ENCODE results near the gene POMC.

The POMC gene

DNA sequence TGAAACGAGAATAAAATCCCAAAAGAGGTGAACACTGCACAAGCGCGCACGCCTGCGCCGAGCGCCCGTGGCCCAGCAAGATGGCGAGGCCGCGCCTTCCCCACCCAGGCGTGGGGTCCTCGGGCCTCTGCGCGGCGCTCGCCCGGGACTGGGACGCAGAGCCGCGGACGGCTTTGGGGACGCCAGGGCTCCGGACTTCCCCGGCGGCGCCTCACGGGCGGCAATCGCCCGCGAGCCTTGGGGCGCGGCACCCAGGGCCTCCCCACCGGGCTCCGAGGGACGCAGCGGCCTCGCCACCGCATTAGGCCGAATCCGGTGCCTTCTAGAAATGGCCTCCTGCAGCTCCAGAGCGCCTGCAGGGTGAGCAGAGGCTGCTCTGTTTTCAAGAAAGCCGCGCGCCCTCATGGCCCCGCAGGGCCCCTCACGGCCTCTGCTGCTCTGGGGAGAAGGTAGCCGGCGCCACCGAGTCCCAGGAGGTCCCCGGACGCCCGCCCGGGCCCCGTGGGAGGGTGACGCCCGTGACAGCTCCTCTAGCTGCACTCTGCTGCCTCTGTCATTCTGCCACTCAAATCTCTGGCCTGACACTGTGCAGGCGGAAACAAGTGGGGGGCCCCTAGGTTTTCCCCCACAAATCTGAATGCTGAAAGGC, 35.9 kb upstream of the POMC start:
- Histone ChIP-seq H3K4me3 (ENCODE audit: low read length, poor library complexity, severe bottlenecking) (no peak overlapping the region), H3K9me2 (replicated peaks; ENCODE audit: low read depth, low read length) (no peaks in the 10 kb centered on the region), H2AFZ (ENCODE audit: low read length) (no peak overlapping the region), H3K9ac (ENCODE audit: low read depth, low read length, poor library complexity, severe bottlenecking) (no peak overlapping the region), H3K4me2 (ENCODE audit: low read depth, low read length, poor library complexity, severe bottlenecking) (no peak overlapping the region), H3K79me2 (ENCODE audit: insufficient read depth, low read length) (no peaks in the 10 kb centered on the region), H3K9me3 (ENCODE audit: insufficient read depth, low read depth, low read length) (no peaks in the 10 kb centered on the region), H3K27me3 (ENCODE audit: insufficient read depth, low read length, poor library complexity, severe bottlenecking) (no peaks in the 10 kb centered on the region), H3K36me3 (ENCODE audit: insufficient read depth, low read length) (no peaks in the 10 kb centered on the region), H3K4me1 (ENCODE audit: insufficient read depth, low read length, poor library complexity, severe bottlenecking) (peaks cover 32% of the 10 kb centered on the region), H3F3A (ENCODE audit: low read depth) (peaks cover 6% of the 10 kb centered on the region; the same call in 1 of the 2 replicates), H4K20me1 (ENCODE audit: insufficient read depth, low read length, poor library complexity, severe bottlenecking) (no peaks in the 10 kb centered on the region)
- no peak for TF ChIP-seq EZH2phosphoT487 (IDR thresholded peaks at IDR 0.05; ENCODE audit: borderline replicate concordance)
- TF ChIP-seq, protein P1, sequence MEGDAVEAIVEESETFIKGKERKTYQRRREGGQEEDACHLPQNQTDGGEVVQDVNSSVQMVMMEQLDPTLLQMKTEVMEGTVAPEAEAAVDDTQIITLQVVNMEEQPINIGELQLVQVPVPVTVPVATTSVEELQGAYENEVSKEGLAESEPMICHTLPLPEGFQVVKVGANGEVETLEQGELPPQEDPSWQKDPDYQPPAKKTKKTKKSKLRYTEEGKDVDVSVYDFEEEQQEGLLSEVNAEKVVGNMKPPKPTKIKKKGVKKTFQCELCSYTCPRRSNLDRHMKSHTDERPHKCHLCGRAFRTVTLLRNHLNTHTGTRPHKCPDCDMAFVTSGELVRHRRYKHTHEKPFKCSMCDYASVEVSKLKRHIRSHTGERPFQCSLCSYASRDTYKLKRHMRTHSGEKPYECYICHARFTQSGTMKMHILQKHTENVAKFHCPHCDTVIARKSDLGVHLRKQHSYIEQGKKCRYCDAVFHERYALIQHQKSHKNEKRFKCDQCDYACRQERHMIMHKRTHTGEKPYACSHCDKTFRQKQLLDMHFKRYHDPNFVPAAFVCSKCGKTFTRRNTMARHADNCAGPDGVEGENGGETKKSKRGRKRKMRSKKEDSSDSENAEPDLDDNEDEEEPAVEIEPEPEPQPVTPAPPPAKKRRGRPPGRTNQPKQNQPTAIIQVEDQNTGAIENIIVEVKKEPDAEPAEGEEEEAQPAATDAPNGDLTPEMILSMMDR (conservative IDR thresholded peaks at IDR 0.05; ENCODE audit: low read length) = no peak

GRCh38 chr2:25202275-25202674, 33.9 kb upstream of the POMC start:
- Histone ChIP-seq H3K9me2 (replicated peaks; ENCODE audit: low read depth, low read length) (no peaks in the 10 kb centered on the region), H3K4me1 (ENCODE audit: insufficient read depth, low read length, poor library complexity, severe bottlenecking) (peaks cover 15% of the 10 kb centered on the region), H2AFZ (ENCODE audit: low read length) (no peak overlapping the region), H3K79me2 (ENCODE audit: insufficient read depth, low read length) (no peaks in the 10 kb centered on the region), H3K36me3 (ENCODE audit: insufficient read depth, low read length) (no peaks in the 10 kb centered on the region), H3K9me3 (ENCODE audit: insufficient read depth, low read depth, low read length) (no peaks in the 10 kb centered on the region), H3K4me3 (ENCODE audit: low read length, poor library complexity, severe bottlenecking) (no peak overlapping the region), H3K9ac (ENCODE audit: low read depth, low read length, poor library complexity, severe bottlenecking) (no peak overlapping the region), H4K20me1 (ENCODE audit: insufficient read depth, low read length, poor library complexity, severe bottlenecking) (no peaks in the 10 kb centered on the region), H3K27me3 (ENCODE audit: insufficient read depth, low read length, poor library complexity, severe bottlenecking) (no peaks in the 10 kb centered on the region), H3F3A (ENCODE audit: low read depth) (no peaks in the 10 kb centered on the region), H3K4me2 (ENCODE audit: low read depth, low read length, poor library complexity, severe bottlenecking) (no peak overlapping the region)
- no peak for TF ChIP-seq EZH2phosphoT487 (IDR thresholded peaks at IDR 0.05; ENCODE audit: borderline replicate concordance)
- TF ChIP-seq, protein P1 (conservative IDR thresholded peaks at IDR 0.05; ENCODE audit: low read length) = no peak

GRCh38 chr2:25201794-25202193, 33.4 kb upstream of the POMC start:
- Histone ChIP-seq H3F3A (ENCODE audit: low read depth) (no peaks in the 10 kb centered on the region), H3K9ac (ENCODE audit: low read depth, low read length, poor library complexity, severe bottlenecking) (no peak overlapping the region), H3K4me2 (ENCODE audit: low read depth, low read length, poor library complexity, severe bottlenecking) (no peak overlapping the region), H3K36me3 (ENCODE audit: insufficient read depth, low read length) (no peaks in the 10 kb centered on the region), H3K4me1 (ENCODE audit: insufficient read depth, low read length, poor library complexity, severe bottlenecking) (peaks cover 11% of the 10 kb centered on the region), H3K4me3 (ENCODE audit: low read length, poor library complexity, severe bottlenecking) (no peak overlapping the region), H3K9me2 (replicated peaks; ENCODE audit: low read depth, low read length) (no peaks in the 10 kb centered on the region), H3K79me2 (ENCODE audit: insufficient read depth, low read length) (no peaks in the 10 kb centered on the region), H3K9me3 (ENCODE audit: insufficient read depth, low read depth, low read length) (no peaks in the 10 kb centered on the region), H2AFZ (ENCODE audit: low read length) (no peak overlapping the region), H3K27me3 (ENCODE audit: insufficient read depth, low read length, poor library complexity, severe bottlenecking) (no peaks in the 10 kb centered on the region), H4K20me1 (ENCODE audit: insufficient read depth, low read length, poor library complexity, severe bottlenecking) (no peaks in the 10 kb centered on the region)
- TF ChIP-seq, protein P1 (conservative IDR thresholded peaks at IDR 0.05; ENCODE audit: low read length) = no peak
- TF ChIP-seq EZH2phosphoT487 (IDR thresholded peaks at IDR 0.05; ENCODE audit: borderline replicate concordance) = no peak

Measured in Loucy (cell line).